ENCODE results near the gene IMPA2. TPM values are rescaled to one million over a fixed set of nuclear protein-coding genes. Genes with fewer than 3 reads are reported as not detected.
"Not testable (repeated sequence)": the region's sequence is repeated elsewhere in the genome, so short reads cannot be mapped to it uniquely, and the experiment has no call there.

Gene IMPA2
- total and polyA plus RNA-seq, 3 donors from 2014 or later: 16.6 to 21.3 (median 16.7) TPM

DNA sequence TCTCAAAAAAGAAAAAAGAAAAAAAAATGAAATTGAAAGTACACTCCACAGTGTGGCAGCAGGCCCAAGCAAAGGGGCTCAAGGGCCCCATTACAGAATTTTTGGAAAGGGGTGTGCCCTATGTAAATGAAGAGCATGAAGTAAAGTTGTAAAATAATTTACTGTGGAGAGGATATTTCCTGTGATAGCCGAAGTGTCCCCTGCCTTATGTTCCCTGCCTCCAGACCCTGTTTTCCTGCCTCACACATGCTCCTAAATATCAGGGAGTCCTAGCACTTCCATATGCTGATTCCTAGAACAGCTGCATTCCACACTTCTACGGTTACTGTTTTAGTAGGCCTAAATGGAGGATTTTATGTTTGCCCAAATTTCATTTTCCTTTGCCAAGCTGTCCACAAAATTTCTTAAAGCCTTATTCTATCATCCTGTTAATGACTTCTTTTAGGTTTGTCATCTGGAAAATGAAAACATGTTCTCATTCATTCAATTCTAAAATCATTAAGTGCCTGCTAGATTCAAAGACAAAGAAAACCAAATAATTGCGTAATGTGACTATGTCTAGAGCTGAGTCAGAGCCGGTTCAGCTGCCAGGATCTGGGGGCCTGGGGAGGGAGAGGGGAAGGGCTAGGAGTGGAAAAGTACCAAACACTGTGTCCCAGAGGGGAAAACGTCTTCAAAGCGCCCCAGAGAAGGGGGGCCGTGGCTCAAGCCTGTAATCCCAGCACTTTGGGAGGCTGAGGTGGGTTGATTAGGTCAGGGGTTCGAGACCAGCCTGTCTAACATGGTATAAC is 25.9 kb upstream of the IMPA2 start:
- Histone ChIP-seq H3K9me3 (no peaks in the 10 kb centered on the region), H3K4me3 (no peak overlapping the region), H3K27ac (no peak overlapping the region), H3K4me1 (no peaks in the 10 kb centered on the region), H3K36me3 (ENCODE audit: low read depth, missing control alignments) (no peaks in the 10 kb centered on the region), H3K27me3 (no peaks in the 10 kb centered on the region)
- 53 to 60% methylated on average over 8 of the region's 8 CpGs for WGBS, 2 donors
- no peak for DNase-seq
- intact Hi-C loops (cut with DNase I; ENCODE audit: low total_unique reads): no loop called here
- TF ChIP-seq POLR2A (IDR thresholded peaks at IDR 0.05): no peak
- TF ChIP-seq, protein P1, sequence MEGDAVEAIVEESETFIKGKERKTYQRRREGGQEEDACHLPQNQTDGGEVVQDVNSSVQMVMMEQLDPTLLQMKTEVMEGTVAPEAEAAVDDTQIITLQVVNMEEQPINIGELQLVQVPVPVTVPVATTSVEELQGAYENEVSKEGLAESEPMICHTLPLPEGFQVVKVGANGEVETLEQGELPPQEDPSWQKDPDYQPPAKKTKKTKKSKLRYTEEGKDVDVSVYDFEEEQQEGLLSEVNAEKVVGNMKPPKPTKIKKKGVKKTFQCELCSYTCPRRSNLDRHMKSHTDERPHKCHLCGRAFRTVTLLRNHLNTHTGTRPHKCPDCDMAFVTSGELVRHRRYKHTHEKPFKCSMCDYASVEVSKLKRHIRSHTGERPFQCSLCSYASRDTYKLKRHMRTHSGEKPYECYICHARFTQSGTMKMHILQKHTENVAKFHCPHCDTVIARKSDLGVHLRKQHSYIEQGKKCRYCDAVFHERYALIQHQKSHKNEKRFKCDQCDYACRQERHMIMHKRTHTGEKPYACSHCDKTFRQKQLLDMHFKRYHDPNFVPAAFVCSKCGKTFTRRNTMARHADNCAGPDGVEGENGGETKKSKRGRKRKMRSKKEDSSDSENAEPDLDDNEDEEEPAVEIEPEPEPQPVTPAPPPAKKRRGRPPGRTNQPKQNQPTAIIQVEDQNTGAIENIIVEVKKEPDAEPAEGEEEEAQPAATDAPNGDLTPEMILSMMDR (IDR thresholded peaks at IDR 0.05): no peak

DNA sequence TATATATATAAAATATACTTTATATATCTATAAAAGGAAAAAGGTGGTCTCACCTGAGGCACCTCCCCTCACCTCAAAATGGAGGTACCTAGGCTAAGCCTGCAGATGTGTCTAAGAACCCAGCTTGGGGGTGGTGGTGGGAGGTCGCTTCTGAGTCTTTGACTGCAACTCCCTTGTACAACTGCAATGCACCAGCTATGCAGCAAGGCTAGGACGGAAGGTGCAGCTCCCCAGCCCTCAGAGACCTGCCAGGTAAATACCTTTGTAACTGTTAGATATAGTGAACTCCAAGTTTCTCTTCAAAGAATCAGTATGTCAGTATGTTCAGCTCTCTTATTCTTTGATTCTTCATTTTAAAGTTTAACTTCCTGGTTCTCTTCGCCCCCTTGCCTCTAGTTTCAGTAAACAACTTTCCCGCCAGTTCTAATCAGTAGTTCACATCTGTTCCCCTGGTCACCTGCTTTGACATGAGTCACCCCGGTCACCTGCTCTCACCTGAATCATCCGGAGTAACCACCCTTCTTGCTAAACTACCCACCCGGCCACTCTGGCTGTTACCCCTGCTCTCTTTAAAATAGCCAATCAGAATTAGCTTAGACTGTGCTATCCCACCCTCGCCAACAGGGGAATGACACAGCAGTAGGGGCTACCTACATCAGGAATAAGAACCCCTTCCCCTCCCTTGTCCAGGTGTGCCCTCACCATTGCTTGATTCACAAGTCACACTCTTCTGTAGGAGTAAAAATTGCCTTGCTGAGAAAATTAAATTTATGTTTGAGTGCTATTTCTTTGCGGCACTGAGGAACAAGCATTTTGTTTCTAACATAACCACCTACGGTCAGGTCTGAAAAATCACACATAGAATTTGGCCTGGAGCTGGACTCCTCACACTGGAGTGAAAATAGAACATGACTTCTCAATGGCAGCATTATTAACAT is 24.7 kb upstream of the IMPA2 start:
- intact Hi-C loops (cut with DNase I; ENCODE audit: low total_unique reads): no loop called here
- Histone ChIP-seq H3K27me3 (no peaks in the 10 kb centered on the region), H3K36me3 (ENCODE audit: low read depth, missing control alignments) (no peaks in the 10 kb centered on the region), H3K4me3 (no peak overlapping the region), H3K9me3 (no peaks in the 10 kb centered on the region), H3K27ac (no peak overlapping the region), H3K4me1 (no peaks in the 10 kb centered on the region)
- 93 to 95% methylated on average over 10 of the region's 10 CpGs for WGBS, 2 donors
- TF ChIP-seq, protein P1 (IDR thresholded peaks at IDR 0.05): no peak
- TF ChIP-seq POLR2A (IDR thresholded peaks at IDR 0.05): no peak
- no peak for DNase-seq

DNA sequence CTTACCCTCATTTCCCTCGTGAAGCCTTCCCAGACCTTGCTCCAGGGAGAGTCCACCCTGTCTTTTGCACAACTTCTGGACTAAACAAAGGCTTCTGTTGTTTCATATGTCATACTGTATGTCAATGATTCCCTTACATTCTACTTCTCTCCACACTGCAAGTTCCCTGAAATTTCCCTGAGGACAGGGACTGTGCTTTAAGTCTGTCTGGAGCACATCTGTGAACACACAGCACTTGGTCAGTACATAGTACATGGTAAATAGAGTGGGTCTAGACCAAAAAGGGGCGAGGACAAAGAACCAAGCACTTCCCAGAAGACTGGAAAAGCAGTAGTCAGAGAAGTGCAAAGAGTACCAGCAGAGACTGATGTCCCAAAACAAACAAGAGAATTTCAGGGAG is 23.7 kb upstream of the IMPA2 start:
- intact Hi-C loops (cut with DNase I; ENCODE audit: low total_unique reads): no loop called here
- H3K27ac ChIP-seq: no peak overlapping the region
- H3K9me3 ChIP-seq: no peaks in the 10 kb centered on the region
- H3K36me3 ChIP-seq (ENCODE audit: low read depth, missing control alignments): no peaks in the 10 kb centered on the region
- no peaks in the 10 kb centered on the region for H3K4me1 ChIP-seq
- no peak for DNase-seq
- H3K27me3 ChIP-seq: no peaks in the 10 kb centered on the region
- H3K4me3 ChIP-seq: no peak overlapping the region
- WGBS, 2 donors: 74 to 88% methylated on average over 2 of the region's 2 CpGs
- TF ChIP-seq POLR2A (IDR thresholded peaks at IDR 0.05): no peak
- TF ChIP-seq, protein P1 (IDR thresholded peaks at IDR 0.05): no peak

DNA sequence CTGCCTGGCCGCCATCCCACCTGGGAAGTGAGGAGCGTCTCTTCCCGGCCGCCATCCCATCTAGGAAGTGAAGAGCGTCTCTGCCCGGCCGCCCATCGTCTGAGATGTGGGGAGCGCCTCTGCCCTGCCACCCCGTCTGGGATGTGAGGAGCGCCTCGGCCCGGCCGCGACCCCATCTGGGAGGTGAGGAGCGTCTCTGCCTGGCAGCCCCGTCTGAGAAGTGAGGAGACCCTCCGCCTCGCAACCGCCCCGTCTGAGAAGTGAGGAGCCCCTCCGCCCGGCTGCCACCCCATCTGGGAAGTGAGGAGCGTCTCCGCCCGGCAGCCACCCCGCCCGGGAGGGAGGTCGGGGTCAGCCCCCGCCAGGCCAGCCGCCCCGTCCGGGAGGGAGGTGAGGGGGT is 21.7 kb upstream of the IMPA2 start:
- WGBS, 2 donors: 92 to 100% methylated on average over 6 to 32 of the region's 33 CpGs
- not testable (repeated sequence) for H3K36me3 ChIP-seq (ENCODE audit: low read depth, missing control alignments)

GRCh38 chr18:11960743-11961380 is 20.4 kb upstream of the IMPA2 start:
- Histone ChIP-seq H3K27me3 (no peaks in the 10 kb centered on the region), H3K27ac (no peak overlapping the region), H3K4me3 (no peak overlapping the region), H3K36me3 (ENCODE audit: low read depth, missing control alignments) (no peaks in the 10 kb centered on the region), H3K4me1 (no peaks in the 10 kb centered on the region), H3K9me3 (no peaks in the 10 kb centered on the region)
- intact Hi-C loops (cut with DNase I; ENCODE audit: low total_unique reads): no loop called here
- 76 to 78% methylated on average over 17 of the region's 17 CpGs for WGBS, 2 donors
- DNase-seq: no peak
- TF ChIP-seq, protein P1 (IDR thresholded peaks at IDR 0.05): no peak
- no peak for TF ChIP-seq POLR2A (IDR thresholded peaks at IDR 0.05)

More for the DNA sequence above, 21.7 kb upstream of the IMPA2 start:
- H3K27ac ChIP-seq; H3K27me3 ChIP-seq; DNase-seq; H3K9me3 ChIP-seq; H3K4me3 ChIP-seq; intact Hi-C loops (cut with DNase I; ENCODE audit: low total_unique reads); H3K4me1 ChIP-seq: not testable (repeated sequence)

All from testis (tissue), 3 donors.